Measurements from ENCODE around the gene DIDO1. TPM values are rescaled to one million over a fixed set of nuclear protein-coding genes. Genes with fewer than 3 reads are reported as not detected.

DIDO1 gene
- total and polyA plus RNA-seq, 9 of the 15 experiments (the other 6 are each of a cell fraction or from before 2014, with no cell fraction given) = 4.4 to 46.8 (median 31.2) TPM

DNA sequence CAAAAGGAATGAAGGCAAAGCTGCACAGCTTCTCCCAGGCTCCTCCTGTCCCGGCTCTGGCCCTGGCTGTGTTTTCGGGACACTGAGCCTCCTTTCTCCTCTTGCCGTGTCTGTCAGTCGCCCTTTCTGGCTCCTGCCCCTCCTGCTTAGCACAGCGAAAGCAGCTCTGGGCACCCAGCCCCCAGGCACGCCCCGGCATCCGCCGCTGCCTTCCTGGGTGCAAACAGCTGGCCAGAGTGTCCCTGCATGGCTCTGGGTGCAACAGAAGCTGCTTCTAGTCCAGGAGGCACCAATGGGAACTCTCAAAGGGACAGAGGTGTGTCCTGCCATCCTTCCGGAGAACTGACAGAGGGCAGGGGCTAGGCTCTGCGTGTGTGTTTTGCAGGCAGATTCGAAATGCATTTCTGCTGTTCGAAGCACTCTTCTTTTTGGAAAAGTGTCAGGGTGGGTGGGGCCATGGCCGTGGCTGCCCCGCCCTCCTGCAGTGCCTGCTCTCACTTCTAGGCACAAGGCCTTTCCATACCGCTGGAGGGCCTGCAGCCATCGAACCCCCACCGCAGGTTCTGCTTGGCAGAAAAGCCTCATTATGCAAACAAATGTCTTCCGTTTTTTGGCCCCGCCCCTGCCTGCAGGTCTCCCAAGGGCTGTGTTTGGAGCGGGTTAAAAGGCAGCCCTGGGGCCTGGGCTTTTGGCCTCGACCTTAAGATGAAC lies 93.9 kb downstream of the DIDO1 start (continued):
- TF ChIP-seq CREB1 (IDR thresholded peaks at IDR 0.05) = no peak
- 0 out of 2 replicates have a peak, but pooled peaks have one; percentile 25 for TF ChIP-seq CREB1 (CRISPR knock-in tag; IDR thresholded peaks at IDR 0.05)
- TF ChIP-seq, protein P1, sequence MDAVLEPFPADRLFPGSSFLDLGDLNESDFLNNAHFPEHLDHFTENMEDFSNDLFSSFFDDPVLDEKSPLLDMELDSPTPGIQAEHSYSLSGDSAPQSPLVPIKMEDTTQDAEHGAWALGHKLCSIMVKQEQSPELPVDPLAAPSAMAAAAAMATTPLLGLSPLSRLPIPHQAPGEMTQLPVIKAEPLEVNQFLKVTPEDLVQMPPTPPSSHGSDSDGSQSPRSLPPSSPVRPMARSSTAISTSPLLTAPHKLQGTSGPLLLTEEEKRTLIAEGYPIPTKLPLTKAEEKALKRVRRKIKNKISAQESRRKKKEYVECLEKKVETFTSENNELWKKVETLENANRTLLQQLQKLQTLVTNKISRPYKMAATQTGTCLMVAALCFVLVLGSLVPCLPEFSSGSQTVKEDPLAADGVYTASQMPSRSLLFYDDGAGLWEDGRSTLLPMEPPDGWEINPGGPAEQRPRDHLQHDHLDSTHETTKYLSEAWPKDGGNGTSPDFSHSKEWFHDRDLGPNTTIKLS (IDR thresholded peaks at IDR 0.05; ENCODE audit: borderline replicate concordance, low read depth) = no peak
- TF ChIP-seq RCOR1 (IDR thresholded peaks at IDR 0.05; ENCODE audit: borderline replicate concordance in 1 of 2, low read depth in 2 of 2, low read length in 2 of 2) = no peak
- no peak for TF ChIP-seq MTF1 (CRISPR knock-in tag; IDR thresholded peaks at IDR 0.05; ENCODE audit: borderline replicate concordance)
- TF ChIP-seq FOXJ2 (tag; IDR thresholded peaks at IDR 0.05) = no peak
- TF ChIP-seq SIN3B (IDR thresholded peaks at IDR 0.05; ENCODE audit: low read depth) = no peak
- peak in 1 of 3 experiments; percentile 25; a peak in 2 of 6 replicates for TF ChIP-seq CTCF (IDR thresholded peaks at IDR 0.05 in 2 of 3, conservative IDR thresholded peaks at IDR 0.05 in 1 of 3; ENCODE audit: insufficient read depth in 2 of 3, low read depth in 1 of 3, low read length in 3 of 3)
- TF ChIP-seq KLF1 (tag; IDR thresholded peaks at IDR 0.05) = no peak
- peak in 1 of 3 experiments; percentile 8 for TF ChIP-seq YY1 (IDR thresholded peaks at IDR 0.05; ENCODE audit: borderline replicate concordance in 1 of 3, control insufficient read depth in 1 of 3, extremely low read depth in 1 of 3, insufficient read depth in 3 of 3, insufficient read length in 1 of 3, insufficient replicate concordance in 2 of 3, low read depth in 1 of 3, low read length in 2 of 3)
- TF ChIP-seq, protein P2, sequence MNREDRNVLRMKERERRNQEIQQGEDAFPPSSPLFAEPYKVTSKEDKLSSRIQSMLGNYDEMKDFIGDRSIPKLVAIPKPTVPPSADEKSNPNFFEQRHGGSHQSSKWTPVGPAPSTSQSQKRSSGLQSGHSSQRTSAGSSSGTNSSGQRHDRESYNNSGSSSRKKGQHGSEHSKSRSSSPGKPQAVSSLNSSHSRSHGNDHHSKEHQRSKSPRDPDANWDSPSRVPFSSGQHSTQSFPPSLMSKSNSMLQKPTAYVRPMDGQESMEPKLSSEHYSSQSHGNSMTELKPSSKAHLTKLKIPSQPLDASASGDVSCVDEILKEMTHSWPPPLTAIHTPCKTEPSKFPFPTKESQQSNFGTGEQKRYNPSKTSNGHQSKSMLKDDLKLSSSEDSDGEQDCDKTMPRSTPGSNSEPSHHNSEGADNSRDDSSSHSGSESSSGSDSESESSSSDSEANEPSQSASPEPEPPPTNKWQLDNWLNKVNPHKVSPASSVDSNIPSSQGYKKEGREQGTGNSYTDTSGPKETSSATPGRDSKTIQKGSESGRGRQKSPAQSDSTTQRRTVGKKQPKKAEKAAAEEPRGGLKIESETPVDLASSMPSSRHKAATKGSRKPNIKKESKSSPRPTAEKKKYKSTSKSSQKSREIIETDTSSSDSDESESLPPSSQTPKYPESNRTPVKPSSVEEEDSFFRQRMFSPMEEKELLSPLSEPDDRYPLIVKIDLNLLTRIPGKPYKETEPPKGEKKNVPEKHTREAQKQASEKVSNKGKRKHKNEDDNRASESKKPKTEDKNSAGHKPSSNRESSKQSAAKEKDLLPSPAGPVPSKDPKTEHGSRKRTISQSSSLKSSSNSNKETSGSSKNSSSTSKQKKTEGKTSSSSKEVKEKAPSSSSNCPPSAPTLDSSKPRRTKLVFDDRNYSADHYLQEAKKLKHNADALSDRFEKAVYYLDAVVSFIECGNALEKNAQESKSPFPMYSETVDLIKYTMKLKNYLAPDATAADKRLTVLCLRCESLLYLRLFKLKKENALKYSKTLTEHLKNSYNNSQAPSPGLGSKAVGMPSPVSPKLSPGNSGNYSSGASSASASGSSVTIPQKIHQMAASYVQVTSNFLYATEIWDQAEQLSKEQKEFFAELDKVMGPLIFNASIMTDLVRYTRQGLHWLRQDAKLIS (CRISPR knock-in tag; IDR thresholded peaks at IDR 0.05) = 0 out of 2 replicates have a peak, but pooled peaks have one; percentile 50
- peak; percentile 40; the same call in 1 of the 2 replicates for TF ChIP-seq SPI1 (IDR thresholded peaks at IDR 0.05; ENCODE audit: borderline replicate concordance, low read depth, low read length)

Data from K562 (cell line).